Tibial nerve (tissue), 4 donors: ENCODE data around the gene KIAA0232.

Experiments used
- EP300 ChIP-seq, 2 donors: sonication (generic); formaldehyde crosslinking; IDR thresholded peaks; one replicate each; pipeline ENCODE4 v1.6.1; 2017; ENCODE audit warnings: antibody characterized with exemption in 2 of 2, mild to moderate bottlenecking in 1 of 2
- POLR2A ChIP-seq, 2 donors: fragments of 450-650 bp; IDR thresholded peaks; one replicate each; pipeline ENCODE4 v1.6.1; 2017; ENCODE audit warnings: antibody characterized with exemption in 2 of 2, mild to moderate bottlenecking in 2 of 2, moderate library complexity in 2 of 2
- TF ChIP-seq, protein P1 (sequence below), 5 experiments: fragments of 200-600 bp in 3 of 5; fragments of 450-650 bp in 2 of 5; sonication (generic) in 3 of 5; IDR thresholded peaks; one replicate each; pipeline ENCODE4 v1.5.1; 2016 to 2019; ENCODE audit warnings: antibody characterized with exemption in 5 of 5, mild to moderate bottlenecking in 3 of 5, moderate library complexity in 2 of 5

DNA sequence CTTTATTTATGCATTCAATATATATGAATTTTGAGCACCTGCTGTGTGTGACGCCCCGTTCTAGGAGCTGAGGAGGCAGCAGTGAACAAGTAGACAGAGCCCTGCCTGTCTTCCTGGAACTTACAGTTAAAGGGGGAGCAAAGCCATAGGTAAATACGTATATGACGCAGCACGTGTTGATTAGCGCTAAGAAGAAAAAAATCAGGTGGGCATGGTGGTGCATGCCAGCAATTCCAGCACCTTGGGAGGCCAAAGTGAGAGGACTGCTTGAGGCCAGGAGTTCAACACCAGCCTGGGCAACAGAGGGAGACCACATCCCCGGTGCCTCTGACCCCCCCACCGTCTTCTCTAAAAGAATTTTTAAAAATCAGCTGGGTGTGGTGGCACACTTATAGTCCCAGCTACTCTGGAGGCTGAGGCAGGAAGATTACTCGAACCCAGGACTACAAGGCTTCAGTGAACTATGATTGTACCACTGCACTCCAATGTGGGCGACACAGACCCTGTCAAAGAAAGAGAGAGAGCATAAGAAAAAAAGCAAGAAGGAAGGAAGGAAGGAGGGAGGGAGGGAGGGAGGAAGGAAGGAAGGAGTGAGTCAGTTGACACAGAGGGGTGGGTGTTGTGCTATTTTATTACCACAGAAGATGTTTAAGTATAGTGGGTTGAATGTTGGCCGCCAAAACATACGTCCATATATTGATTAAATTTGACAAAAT is 5.4 kb upstream of the KIAA0232 start:
- TF ChIP-seq, protein P1, sequence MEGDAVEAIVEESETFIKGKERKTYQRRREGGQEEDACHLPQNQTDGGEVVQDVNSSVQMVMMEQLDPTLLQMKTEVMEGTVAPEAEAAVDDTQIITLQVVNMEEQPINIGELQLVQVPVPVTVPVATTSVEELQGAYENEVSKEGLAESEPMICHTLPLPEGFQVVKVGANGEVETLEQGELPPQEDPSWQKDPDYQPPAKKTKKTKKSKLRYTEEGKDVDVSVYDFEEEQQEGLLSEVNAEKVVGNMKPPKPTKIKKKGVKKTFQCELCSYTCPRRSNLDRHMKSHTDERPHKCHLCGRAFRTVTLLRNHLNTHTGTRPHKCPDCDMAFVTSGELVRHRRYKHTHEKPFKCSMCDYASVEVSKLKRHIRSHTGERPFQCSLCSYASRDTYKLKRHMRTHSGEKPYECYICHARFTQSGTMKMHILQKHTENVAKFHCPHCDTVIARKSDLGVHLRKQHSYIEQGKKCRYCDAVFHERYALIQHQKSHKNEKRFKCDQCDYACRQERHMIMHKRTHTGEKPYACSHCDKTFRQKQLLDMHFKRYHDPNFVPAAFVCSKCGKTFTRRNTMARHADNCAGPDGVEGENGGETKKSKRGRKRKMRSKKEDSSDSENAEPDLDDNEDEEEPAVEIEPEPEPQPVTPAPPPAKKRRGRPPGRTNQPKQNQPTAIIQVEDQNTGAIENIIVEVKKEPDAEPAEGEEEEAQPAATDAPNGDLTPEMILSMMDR (IDR thresholded peaks at IDR 0.05): no peak
- TF ChIP-seq POLR2A (IDR thresholded peaks at IDR 0.05): no peak
- no peak for TF ChIP-seq EP300 (IDR thresholded peaks at IDR 0.05)
